GM19240 (cell line): ENCODE results near the gene GNS.
A peak's percentile ranks its signal among the peaks of the same experiment; 100 is the strongest.

Experiments
- DNase-seq: peaks from one replicate; pipeline ENCODE4 v3.0.0; 2011; ENCODE audit warnings: low spot score; ENCODE audit not compliant: insufficient read length

Gene GNS

GRCh38 chr12:64737539-64737938 is 21.7 kb downstream of the GNS start:
- DNase-seq = no peak

GRCh38 chr12:64736771-64737170 is 22.4 kb downstream of the GNS start:
- DNase-seq = no peak

- DNase-seq = no peak
Observed at GRCh38 chr12:64735442-64735841, 23.8 kb downstream of the GNS start.

- no peak for DNase-seq
Observed at GRCh38 chr12:64733857-64734256, 25.3 kb downstream of the GNS start.

GRCh38 chr12:64731683-64732082 is 27.5 kb downstream of the GNS start:
- no peak for DNase-seq

GRCh38 chr12:64730588-64730969 is 28.6 kb downstream of the GNS start:
- no peak for DNase-seq

GRCh38 chr12:64729909-64730587 is 29.2 kb downstream of the GNS start:
- peak; percentile 9 for DNase-seq

GRCh38 chr12:64724201-64724745 is 34.9 kb downstream of the GNS start:
- DNase-seq = no peak

- no peak for DNase-seq
Observed at GRCh38 chr12:64723630-64724029, 35.6 kb downstream of the GNS start.

GRCh38 chr12:64722835-64723234 is 36.4 kb downstream of the GNS start:
- DNase-seq = no peak

GRCh38 chr12:64720884-64721283 is 38.3 kb downstream of the GNS start:
- DNase-seq = no peak

GRCh38 chr12:64718649-64719048 is 40.6 kb downstream of the GNS start:
- DNase-seq = no peak

- no peak for DNase-seq
Observed at GRCh38 chr12:64716839-64717455, 42.3 kb downstream of the GNS start.

GRCh38 chr12:64716371-64716770 is 42.8 kb downstream of the GNS start:
- no peak for DNase-seq

- no peak for DNase-seq
Observed at GRCh38 chr12:64714551-64714968, 44.6 kb downstream of the GNS start.

GRCh38 chr12:64713376-64713775 is 45.8 kb downstream of the GNS start:
- no peak for DNase-seq

- DNase-seq = no peak
Observed at GRCh38 chr12:64709429-64709828, 49.8 kb downstream of the GNS start.

- DNase-seq = no peak
Observed at GRCh38 chr12:64707926-64708325, 51.3 kb downstream of the GNS start.

- no peak for DNase-seq
Observed at GRCh38 chr12:64707362-64707761, 51.8 kb downstream of the GNS start.

GRCh38 chr12:64706857-64707256 is 52.3 kb downstream of the GNS start:
- DNase-seq = no peak

- DNase-seq = no peak
Observed at GRCh38 chr12:64706306-64706705, 52.9 kb downstream of the GNS start.

GRCh38 chr12:64701283-64701682 is 57.9 kb downstream of the GNS start:
- DNase-seq = no peak

GRCh38 chr12:64700532-64700931 is 58.7 kb downstream of the GNS start:
- DNase-seq = no peak
